Stimulated activated CD8-positive, alpha-beta memory T cell treated with anti-CD3 and anti-CD28 coated beads, Interleukin-15, amount 100 ng/mL, for 4 hours (primary cell): ENCODE results near the gene C20orf173.
"Not testable (repeated sequence)": the region's sequence is repeated elsewhere in the genome, so short reads cannot be mapped to it uniquely, and the experiment has no call there.

ENCODE experiments used
- DNase-seq, 2 donors: peaks; one replicate each; pipeline ENCODE4 v3.0.0-alpha.2; 2020; ENCODE audit warnings: low read depth in 2 of 2

The C20orf173 gene

GRCh38 chr20:35529552-35529951, at the start of gene C20orf173:
Gene C20orf173, minus strand, starts transcription at chr20:35529652. Its CDS starts 279 bp downstream, at chr20:35529373.
- no peak for DNase-seq

GRCh38 chr20:35579196-35579595, 49.7 kb upstream of the C20orf173 start:
- DNase-seq, result no peak

GRCh38 chr20:35578469-35578868, 49.0 kb upstream of the C20orf173 start:
- no peak for DNase-seq

- no peak for DNase-seq
Measured at GRCh38 chr20:35576816-35577215, 47.4 kb upstream of the C20orf173 start.

GRCh38 chr20:35575958-35576357, 46.5 kb upstream of the C20orf173 start:
- no peak for DNase-seq

- no peak for DNase-seq
Measured at GRCh38 chr20:35572838-35573237, 43.4 kb upstream of the C20orf173 start.

GRCh38 chr20:35571555-35571954, 42.1 kb upstream of the C20orf173 start:
- DNase-seq, result no peak

GRCh38 chr20:35568645-35569044, 39.2 kb upstream of the C20orf173 start:
- DNase-seq, result no peak

GRCh38 chr20:35564905-35565304, 35.5 kb upstream of the C20orf173 start:
- DNase-seq, result no peak

GRCh38 chr20:35563834-35564233, 34.4 kb upstream of the C20orf173 start:
- no peak for DNase-seq

GRCh38 chr20:35562541-35563110, 33.2 kb upstream of the C20orf173 start:
- no peak for DNase-seq

GRCh38 chr20:35561671-35562070, 32.2 kb upstream of the C20orf173 start:
- DNase-seq, result no peak

- DNase-seq, result no peak
Measured at GRCh38 chr20:35561268-35561667, 31.8 kb upstream of the C20orf173 start.

GRCh38 chr20:35560541-35560940, 31.1 kb upstream of the C20orf173 start:
- DNase-seq, result no peak

- DNase-seq, result no peak
Measured at GRCh38 chr20:35560105-35560511, 30.7 kb upstream of the C20orf173 start.

- no peak for DNase-seq
Measured at GRCh38 chr20:35559042-35559693, 29.7 kb upstream of the C20orf173 start.

GRCh38 chr20:35558451-35558850, 29.0 kb upstream of the C20orf173 start:
- DNase-seq, result no peak

- no peak for DNase-seq
Measured at GRCh38 chr20:35556871-35557270, 27.4 kb upstream of the C20orf173 start.

GRCh38 chr20:35555951-35556645, 26.6 kb upstream of the C20orf173 start:
- DNase-seq, result no peak

GRCh38 chr20:35555461-35555860, 26.0 kb upstream of the C20orf173 start:
- DNase-seq, result not testable (repeated sequence)

- DNase-seq, result no peak
Measured at GRCh38 chr20:35552914-35553313, 23.5 kb upstream of the C20orf173 start.

- DNase-seq, result no peak
Measured at GRCh38 chr20:35551503-35551902, 22.1 kb upstream of the C20orf173 start.

GRCh38 chr20:35547329-35547728, 17.9 kb upstream of the C20orf173 start:
- no peak for DNase-seq
